Brain microvascular endothelial cell (primary cell): Measurements from ENCODE around the gene VOPP1.

Experiments used
- DNase-seq: peaks from one replicate; pipeline ENCODE4 v3.0.0-alpha.2; 2020
- H3K27ac ChIP-seq: fragments of 250-450 bp; sonication (Bioruptor Pico); 2 replicates; pipeline ENCODE4 v1.5.1; 2020; ENCODE audit warnings: mild to moderate bottlenecking, moderate library complexity
- H3K27me3 ChIP-seq: fragments of 250-450 bp; sonication (Bioruptor Pico); replicated peaks from 2 replicates; pipeline ENCODE4 v1.5.1; 2020; ENCODE audit warnings: mild to moderate bottlenecking
- H3K36me3 ChIP-seq: fragments of 250-450 bp; sonication (Bioruptor Pico); replicated peaks from 2 replicates; pipeline ENCODE4 v1.5.1; 2020; ENCODE audit warnings: mild to moderate bottlenecking
- H3K4me3 ChIP-seq: 2 replicates; pipeline ENCODE4 v1.5.1; 2011; ENCODE audit warnings: low read depth, mild to moderate bottlenecking, control low read depth, low read length, moderate library complexity
- CTCF ChIP-seq: IDR thresholded peaks from 2 replicates; pipeline ENCODE4 v1.5.1; 2011; ENCODE audit warnings: low read depth, mild to moderate bottlenecking, moderate library complexity, low read length, control low read depth, inconsistent platforms; ENCODE audit errors: missing control alignments
- in situ Hi-C: cut with HindIII; loops from 2 replicates; pipeline ENCODE4 v1.10.0; 2017; ENCODE audit warnings: low sequenced_read_pairs, low pct_ligation_motif_present

VOPP1 gene

GRCh38 chr7:55440040-55440690 is 132.1 kb downstream of the VOPP1 start:
- DNase-seq = no peak
- Histone ChIP-seq H3K27ac (no peak overlapping the region), H3K27me3 (no peaks in the 10 kb centered on the region), H3K36me3 (no peaks in the 10 kb centered on the region), H3K4me3 (no peak overlapping the region)
- no peak for TF ChIP-seq CTCF
- in situ Hi-C loops = no loop called here

DNA sequence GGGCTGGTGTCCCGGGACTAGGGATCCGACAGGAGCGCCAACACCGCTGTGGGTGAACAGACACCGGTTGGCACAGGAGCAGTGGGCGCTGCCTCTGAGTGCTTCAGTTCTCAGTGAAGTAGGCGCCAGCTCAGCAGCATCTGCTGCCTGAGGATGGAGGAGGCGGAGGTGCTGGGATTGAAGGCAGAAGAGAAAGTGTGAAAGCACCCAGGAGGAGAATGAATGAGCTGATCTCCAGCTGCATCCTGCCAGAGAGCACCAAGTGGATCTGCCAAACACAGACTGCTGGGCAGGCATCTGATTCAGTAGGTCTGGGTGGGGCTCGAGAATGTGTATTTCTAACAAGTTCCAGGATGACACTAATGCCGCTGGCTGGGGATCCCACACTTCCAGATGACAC is 132.7 kb downstream of the VOPP1 start:
- Histone ChIP-seq H3K4me3 (no peak overlapping the region), H3K27ac (no peak overlapping the region), H3K36me3 (no peaks in the 10 kb centered on the region), H3K27me3 (no peaks in the 10 kb centered on the region)
- no peak for DNase-seq
- in situ Hi-C loops = no loop called here
- no peak for TF ChIP-seq CTCF

GRCh38 chr7:55438757-55439525 is 133.4 kb downstream of the VOPP1 start:
- Histone ChIP-seq H3K36me3 (no peaks in the 10 kb centered on the region), H3K27me3 (no peaks in the 10 kb centered on the region), H3K4me3 (no peak overlapping the region), H3K27ac (no peak overlapping the region)
- in situ Hi-C loops = no loop called here
- no peak for TF ChIP-seq CTCF
- no peak for DNase-seq

DNA sequence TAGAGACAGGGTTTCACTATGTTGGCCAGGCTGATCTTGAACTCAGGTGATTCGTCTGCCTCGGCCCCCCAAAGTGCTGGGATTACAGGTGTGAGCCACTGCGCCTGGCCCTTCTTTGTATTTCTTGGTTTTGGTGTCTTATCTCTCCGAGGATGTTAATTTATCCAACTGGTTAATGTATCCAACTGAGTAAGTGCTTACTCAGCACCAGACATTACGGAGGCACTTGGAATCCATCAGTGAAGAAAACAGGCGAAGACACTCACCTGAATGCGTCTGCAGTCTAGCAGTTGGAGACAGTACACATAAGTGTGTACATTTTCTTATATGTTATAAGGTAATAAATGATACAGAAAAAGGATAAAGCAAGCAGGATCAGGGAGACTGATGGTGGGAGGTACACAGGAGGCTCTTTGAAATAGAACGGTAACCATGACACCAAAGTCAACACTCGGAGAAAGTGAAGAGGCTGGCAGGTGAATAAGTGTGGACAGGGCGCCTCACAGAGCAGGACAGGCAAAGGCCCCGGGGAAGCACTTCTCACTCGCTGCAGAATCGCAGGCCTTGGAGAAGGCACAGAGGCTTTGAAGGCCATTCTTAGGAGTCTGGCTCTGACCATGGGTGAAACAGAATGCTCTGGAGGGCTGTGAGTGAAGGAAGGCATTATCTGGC is 134.1 kb downstream of the VOPP1 start:
- TF ChIP-seq CTCF = no peak
- Histone ChIP-seq H3K36me3 (no peaks in the 10 kb centered on the region), H3K27ac (no peak overlapping the region), H3K4me3 (no peak overlapping the region), H3K27me3 (no peaks in the 10 kb centered on the region)
- in situ Hi-C loops = no loop called here
- no peak for DNase-seq

GRCh38 chr7:55437375-55437774 is 134.9 kb downstream of the VOPP1 start:
- TF ChIP-seq CTCF = no peak
- Histone ChIP-seq H3K36me3 (no peaks in the 10 kb centered on the region), H3K27ac (no peak overlapping the region), H3K4me3 (no peak overlapping the region), H3K27me3 (no peaks in the 10 kb centered on the region)
- in situ Hi-C loops = no loop called here
- no peak for DNase-seq
